Measurements from ENCODE around the gene IFNL1.
"Not testable (repeated sequence)": the region's sequence is repeated elsewhere in the genome, so short reads cannot be mapped to it uniquely, and the experiment has no call there.

Gene IFNL1

DNA sequence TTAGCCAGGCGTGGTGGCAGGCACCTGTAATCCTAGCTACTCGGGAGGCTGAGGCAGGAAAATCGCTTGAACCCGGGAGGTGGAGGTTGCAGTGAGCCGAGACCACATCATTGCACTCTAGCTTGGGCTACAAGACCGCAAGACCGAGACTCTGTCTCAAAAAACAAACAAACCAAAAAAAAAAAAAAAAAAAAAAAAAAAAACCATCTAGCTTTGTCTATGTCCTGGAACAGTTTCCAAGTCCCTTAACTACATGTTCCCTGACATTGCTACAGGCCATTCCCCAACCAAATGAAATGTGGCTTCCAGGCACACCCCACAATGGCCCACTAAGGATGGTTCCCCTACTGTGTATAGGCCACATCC, 13.1 kb downstream of the IFNL1 start:
- not testable (repeated sequence) for DNase-seq

DNA sequence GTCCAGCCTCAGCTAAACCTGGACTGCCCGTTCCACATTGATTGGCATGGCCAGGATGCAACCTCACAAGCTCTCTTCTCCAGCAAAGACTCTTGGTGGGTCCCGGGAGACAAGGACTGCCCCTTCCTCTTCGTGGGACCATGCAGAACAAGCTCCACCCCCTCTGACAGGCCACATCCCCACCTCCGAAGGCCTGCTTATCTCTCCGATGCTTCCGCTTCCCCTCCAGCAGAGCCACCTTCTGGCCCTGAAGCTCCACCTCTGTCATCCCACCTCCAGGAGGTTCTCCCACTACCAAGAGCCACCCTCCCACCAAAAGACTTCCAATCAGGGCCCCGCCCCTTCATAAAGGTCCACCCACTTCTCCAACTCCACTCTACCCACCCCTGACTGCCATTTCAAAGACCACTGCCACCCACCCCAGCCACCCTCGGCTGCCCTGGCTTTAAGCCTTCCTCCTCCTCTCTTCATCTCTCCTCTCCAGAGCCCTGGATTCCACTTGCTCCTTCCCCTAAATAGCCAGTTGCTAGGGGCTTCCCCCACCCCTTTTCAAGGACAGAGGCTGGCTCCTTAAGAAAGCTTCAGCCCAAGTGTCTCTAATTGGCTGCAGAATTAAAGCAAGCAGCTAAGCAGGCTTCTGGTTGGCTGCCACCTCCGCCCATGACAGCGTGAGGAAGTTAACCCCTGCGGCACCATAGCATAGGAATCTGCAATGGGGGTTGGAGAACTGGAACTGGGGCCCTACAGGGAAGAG, 14.5 kb downstream of the IFNL1 start:
- DNase-seq = no peak

GRCh38 chr19:39314016-39314728, 18.0 kb downstream of the IFNL1 start:
- no peak for DNase-seq

GRCh38 chr19:39315933-39316332, 19.7 kb downstream of the IFNL1 start:
- DNase-seq = no peak

GRCh38 chr19:39316627-39317321, 20.6 kb downstream of the IFNL1 start:
- no peak for DNase-seq

DNA sequence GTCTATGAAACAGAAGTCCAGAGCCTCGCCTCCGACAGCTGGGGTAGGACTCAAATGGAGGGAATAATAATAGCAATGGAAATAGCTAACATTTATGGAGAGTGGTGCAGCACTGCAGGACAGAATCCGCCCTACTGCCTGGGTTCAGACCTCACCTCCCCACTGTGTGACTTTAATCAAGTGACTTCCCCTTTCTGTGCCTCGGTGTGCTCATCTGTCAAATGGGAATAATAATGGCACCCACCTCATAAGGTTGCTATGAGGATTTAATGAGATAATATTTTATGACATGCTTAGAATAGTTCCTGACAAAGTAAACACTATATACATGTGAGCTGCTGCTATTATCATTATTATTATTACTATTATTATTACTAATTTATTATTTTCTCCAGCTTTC, 21.3 kb downstream of the IFNL1 start:
- DNase-seq = no peak

- DNase-seq = no peak
Measured at GRCh38 chr19:39318071-39318470, 21.9 kb downstream of the IFNL1 start.

DNA sequence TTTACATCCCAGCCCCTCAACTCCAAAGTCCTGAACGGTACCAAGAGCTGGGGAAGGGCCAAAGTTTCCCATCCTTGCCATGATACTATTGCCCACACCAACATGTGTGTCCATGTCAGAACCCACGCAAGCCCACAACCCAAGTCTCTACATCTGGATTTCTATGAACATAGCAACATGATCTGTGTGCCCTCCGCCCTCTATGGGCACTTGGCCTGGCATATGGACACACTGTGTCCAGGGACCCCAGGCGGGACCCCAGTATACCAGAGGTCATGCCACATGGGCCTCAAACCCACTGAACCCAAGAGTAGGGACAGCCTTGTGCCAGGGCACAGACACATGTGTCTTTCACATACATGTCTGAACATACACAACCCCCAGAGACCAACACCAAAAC, 22.5 kb downstream of the IFNL1 start:
- DNase-seq = no peak

GRCh38 chr19:39319098-39319891, 23.1 kb downstream of the IFNL1 start:
- DNase-seq = no peak

- no peak for DNase-seq
Measured at GRCh38 chr19:39319892-39320248, 23.7 kb downstream of the IFNL1 start.

DNA sequence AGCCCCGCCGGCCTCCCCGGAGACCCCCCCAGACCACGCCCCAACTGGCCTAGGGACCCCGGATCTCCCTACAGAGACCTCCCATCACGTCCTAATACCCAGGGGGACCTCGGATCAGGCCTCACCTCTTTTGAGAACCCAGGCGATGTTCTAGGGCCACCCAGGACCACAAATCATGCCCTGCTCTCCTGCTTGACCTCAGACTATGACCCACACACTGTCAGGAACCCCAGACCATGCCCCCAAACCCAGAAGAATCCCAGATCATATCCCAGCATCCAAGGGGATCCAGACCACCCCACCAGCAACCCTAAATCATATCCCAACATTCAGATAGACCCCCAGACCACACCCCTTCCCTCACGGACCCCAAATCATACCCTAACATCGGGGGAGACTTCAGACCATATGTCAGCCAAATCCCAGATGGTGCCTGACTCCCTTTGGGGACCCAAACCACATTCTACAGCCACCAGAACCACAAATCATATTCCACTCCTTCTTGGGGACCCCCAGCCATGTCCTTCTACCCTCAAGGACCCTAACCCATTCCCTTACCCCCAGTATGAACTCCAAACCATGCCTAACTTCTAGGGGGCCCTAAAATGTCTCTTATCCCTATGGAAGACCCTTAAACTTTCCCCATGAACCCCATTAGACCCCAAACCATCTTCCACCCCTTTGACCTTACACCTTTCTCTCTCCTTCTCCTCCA, 25.1 kb downstream of the IFNL1 start:
- DNase-seq = no peak

- no peak for DNase-seq
Measured at GRCh38 chr19:39321832-39322176, 25.6 kb downstream of the IFNL1 start.

GRCh38 chr19:39324242-39324842, 28.1 kb downstream of the IFNL1 start:
- no peak for DNase-seq

GRCh38 chr19:39325778-39326665, 29.8 kb downstream of the IFNL1 start:
- peak; percentile 32 for DNase-seq

- DNase-seq = no peak
Measured at GRCh38 chr19:39327363-39328045, 31.3 kb downstream of the IFNL1 start.

DNA sequence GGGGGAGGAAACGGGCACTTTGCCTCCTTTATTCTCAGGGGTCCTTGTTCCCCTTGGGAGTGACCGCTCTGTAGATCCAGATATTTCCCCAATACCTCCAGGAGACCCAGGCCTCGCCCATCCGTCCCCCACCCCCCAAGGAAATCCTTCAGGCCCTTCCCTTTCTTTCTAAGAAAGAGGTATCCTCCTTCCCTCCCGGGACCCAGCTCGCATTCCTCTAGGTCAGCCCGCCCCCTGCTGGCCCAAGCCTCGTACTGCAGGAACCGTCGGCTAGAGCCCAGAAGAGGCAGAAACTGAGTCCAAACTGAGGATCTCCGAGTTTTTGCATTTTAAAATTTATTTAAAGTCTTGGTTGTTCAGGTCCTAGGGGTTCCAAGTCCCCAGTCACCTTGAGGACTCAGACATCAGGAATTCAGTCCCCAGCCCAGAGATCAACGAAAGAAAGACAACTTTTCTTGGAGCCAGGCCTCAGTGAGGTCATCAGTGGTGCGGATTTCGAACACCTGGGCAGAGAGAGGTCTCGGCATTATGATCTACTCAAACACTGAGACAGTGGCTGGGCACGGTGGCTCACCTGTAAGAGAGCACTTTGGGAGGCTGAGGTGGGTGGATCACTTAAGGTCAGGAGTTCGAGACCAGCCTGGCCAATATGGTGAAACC, 32.0 kb downstream of the IFNL1 start:
- peak; percentile 81 for DNase-seq

DNA sequence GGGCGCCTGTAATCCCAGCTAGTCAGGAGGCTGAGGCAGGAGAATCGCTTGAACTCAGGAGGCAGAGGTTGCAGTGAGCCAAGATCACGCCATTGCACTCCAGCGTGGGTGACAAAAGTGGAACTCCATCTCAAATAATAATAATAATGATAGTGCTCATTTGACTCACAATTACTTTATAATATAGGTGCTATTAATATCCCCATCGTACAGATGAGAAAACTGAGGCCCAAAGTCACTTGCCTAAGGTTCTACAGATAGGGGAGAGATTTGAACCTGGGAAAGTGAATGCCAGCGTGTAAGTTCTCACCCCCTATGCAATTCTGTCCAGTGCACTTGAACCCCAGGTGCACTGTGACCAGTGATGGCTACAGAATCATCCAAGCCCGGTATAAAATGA, 33.7 kb downstream of the IFNL1 start:
- no peak for DNase-seq

- DNase-seq = no peak
Measured at GRCh38 chr19:39332293-39332692, 36.1 kb downstream of the IFNL1 start.

DNA sequence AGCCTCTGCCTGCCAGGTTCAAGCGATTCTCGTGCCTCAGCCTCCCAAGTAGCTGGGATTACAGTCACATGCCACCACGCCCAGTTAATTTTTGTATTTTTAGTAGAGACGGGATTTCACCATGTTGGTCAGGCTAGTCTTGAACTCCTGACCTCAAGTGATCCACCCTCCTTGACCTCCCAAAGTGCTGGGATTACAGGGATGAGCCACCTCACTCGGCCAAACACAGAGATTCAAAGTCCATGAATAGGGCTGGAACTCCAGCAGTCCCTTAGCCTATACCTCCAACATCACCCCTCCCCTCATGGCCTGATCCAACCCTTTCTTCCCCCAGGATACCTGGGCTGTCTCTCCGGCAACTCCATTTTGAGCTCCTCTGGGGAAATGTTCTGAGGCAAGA, 36.5 kb downstream of the IFNL1 start:
- DNase-seq = not testable (repeated sequence)

GRCh38 chr19:39333507-39333906, 37.3 kb downstream of the IFNL1 start:
- no peak for DNase-seq
